ENCODE results near the gene TXNRD2. TPM values are rescaled to one million over a fixed set of nuclear protein-coding genes. Genes with fewer than 3 reads are reported as not detected.

Gene TXNRD2
- total RNA-seq, 4 donors from 2014 or later = 12.1 to 28.9 (median 21.6) TPM

DNA sequence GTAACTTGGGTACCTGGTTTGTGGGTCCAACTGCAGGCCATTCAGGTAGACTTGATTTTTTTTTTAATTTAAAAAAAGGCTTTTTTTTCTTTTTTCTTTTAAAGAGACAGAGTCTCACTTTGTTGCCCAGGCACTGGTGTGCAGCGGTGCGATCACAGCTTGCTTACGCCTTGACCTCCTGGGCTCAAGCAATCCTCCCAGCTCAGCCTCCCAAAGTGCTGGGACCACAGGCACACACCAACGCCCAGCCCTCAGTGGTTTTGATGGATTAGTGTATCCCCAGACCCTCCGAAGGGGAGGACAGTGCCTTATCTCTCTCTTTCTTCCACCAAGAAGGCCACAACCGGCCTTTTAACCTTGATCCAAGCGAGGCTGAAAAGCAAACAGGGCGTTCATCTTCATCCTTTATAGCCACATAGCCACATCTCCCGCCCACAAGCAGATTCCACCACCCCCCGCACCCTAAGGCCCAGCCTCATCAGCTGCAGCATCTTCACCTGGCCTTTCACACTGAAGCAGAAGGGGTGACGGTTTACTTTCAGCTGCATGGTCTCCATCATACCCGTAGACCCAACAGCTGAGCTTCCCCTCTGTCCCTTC, 17.6 kb downstream of the TXNRD2 start:
- no peak overlapping the region for H3K4me3 ChIP-seq
- no peaks in the 10 kb centered on the region for H3K36me3 ChIP-seq
- no peak for DNase-seq
- WGBS, 2 donors (ENCODE audit: low coverage in 1 of 2) = 87 to 100% methylated on average over 2 to 12 of the region's 12 CpGs
- intact Hi-C loops (cut with DNase I; ENCODE audit: low total_unique reads) (no loop called here), in situ Hi-C loops (cut with MboI; ENCODE audit: low pct_ligation_motif_present in 1 of 4, low pct_unique_long_range_greater_than_20kb in 1 of 4, low sequenced_read_pairs in 3 of 4) (no loop called here)
- no peaks in the 10 kb centered on the region for H3K9me3 ChIP-seq
- no peaks in the 10 kb centered on the region for H3K27me3 ChIP-seq
- no peaks in the 10 kb centered on the region for H3K4me1 ChIP-seq
- TF ChIP-seq, protein P1, sequence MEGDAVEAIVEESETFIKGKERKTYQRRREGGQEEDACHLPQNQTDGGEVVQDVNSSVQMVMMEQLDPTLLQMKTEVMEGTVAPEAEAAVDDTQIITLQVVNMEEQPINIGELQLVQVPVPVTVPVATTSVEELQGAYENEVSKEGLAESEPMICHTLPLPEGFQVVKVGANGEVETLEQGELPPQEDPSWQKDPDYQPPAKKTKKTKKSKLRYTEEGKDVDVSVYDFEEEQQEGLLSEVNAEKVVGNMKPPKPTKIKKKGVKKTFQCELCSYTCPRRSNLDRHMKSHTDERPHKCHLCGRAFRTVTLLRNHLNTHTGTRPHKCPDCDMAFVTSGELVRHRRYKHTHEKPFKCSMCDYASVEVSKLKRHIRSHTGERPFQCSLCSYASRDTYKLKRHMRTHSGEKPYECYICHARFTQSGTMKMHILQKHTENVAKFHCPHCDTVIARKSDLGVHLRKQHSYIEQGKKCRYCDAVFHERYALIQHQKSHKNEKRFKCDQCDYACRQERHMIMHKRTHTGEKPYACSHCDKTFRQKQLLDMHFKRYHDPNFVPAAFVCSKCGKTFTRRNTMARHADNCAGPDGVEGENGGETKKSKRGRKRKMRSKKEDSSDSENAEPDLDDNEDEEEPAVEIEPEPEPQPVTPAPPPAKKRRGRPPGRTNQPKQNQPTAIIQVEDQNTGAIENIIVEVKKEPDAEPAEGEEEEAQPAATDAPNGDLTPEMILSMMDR (IDR thresholded peaks at IDR 0.05) = no peak
- no peak overlapping the region for H3K27ac ChIP-seq

DNA sequence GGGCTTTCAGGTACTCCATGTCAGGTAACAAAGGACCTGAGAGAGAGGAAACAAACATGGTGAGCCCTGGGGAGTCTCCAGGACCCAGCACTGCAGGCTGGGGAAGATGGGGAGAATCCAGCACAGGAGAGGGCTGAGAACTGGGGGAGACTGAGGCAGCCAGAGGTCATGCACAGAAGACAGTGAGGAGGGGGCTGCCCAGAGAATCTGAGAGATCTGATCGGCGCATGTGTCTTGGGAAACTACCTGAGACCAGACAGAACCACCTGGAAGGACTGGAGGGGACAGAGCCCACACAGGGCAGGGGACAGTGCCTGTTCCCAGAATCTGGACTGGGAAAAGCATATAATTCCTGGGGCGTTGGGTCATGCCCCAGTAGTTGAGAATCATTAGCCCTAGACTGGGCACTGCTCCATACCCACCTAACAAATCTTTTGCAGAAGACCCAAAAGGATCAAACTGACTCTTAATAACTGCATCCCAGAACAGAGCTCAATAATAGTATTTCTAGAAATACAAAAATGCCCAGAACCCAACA, 20.0 kb downstream of the TXNRD2 start:
- H3K4me3 ChIP-seq = no peak overlapping the region
- H3K4me1 ChIP-seq = no peaks in the 10 kb centered on the region
- H3K9me3 ChIP-seq = no peaks in the 10 kb centered on the region
- no peak overlapping the region for H3K27ac ChIP-seq
- in situ Hi-C loops (cut with MboI; ENCODE audit: low pct_ligation_motif_present in 1 of 4, low pct_unique_long_range_greater_than_20kb in 1 of 4, low sequenced_read_pairs in 3 of 4) = no loop called here
- DNase-seq = no peak
- TF ChIP-seq POLR2A (IDR thresholded peaks at IDR 0.05) (no peak), POLR2AphosphoS5 (IDR thresholded peaks at IDR 0.05) (no peak), EP300 (IDR thresholded peaks at IDR 0.05; ENCODE audit: low read depth) (no peak)
- TF ChIP-seq, protein P1 (IDR thresholded peaks at IDR 0.05) = no peak
- H3K36me3 ChIP-seq = peaks cover 0 to 12% (median 0%) of the 10 kb centered on the region in 4 donors
- intact Hi-C loops (cut with DNase I; ENCODE audit: low total_unique reads) = no loop called here
- WGBS, 2 donors (ENCODE audit: low coverage in 1 of 2) = 0 to 92% methylated on average over 1 to 3 of the region's 3 CpGs
- no peaks in the 10 kb centered on the region for H3K27me3 ChIP-seq

DNA sequence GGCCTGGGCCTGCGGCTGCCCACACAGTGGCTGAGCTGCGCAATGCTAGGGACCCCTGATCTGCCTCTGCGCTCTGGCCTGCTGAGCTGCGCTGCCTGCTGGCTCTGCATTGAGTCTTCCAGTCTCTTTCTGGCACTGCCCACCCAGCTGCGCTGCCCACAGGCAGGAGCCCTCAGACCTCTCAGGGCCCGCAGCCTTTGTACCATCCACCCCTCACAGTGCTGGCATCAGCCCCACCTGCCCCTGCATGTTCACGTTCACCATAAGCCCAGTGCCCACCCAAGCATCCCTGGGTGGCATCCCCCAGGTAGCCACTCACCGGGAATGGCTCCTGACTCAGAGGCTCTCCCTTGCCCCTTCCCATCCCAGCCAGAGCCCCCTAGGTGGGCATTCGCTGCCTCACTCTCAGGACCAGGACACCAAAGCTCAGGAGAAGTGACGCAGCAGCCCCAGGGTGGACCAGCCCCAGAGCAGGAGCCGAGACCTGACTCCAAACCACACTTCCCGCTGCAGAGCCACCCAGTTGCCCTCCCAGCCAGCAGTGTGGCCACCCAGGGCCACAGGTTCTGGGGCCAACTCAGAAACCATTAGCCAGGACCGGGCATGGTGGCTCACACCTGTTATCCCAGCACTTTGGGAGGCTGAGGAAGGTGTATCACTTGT, 21.8 kb downstream of the TXNRD2 start:
- TF ChIP-seq EP300 (IDR thresholded peaks at IDR 0.05; ENCODE audit: low read depth) = no peak
- Histone ChIP-seq H3K36me3 (peaks cover 0 to 24% (median 6%) of the 10 kb centered on the region in 4 donors), H3K27ac (no peak overlapping the region), H3K4me3 (no peak overlapping the region), H3K4me1 (no peaks in the 10 kb centered on the region), H3K27me3 (no peaks in the 10 kb centered on the region), H3K9me3 (no peaks in the 10 kb centered on the region)
- DNase-seq = no peak
- in situ Hi-C loops (cut with MboI; ENCODE audit: low pct_ligation_motif_present in 1 of 4, low pct_unique_long_range_greater_than_20kb in 1 of 4, low sequenced_read_pairs in 3 of 4) (no loop called here), intact Hi-C loops (cut with DNase I; ENCODE audit: low total_unique reads) (no loop called here)
- WGBS, 2 donors (ENCODE audit: low coverage in 1 of 2) = 97% methylated on average over 13 of the region's 13 CpGs; no CpG with 5 or more reads in 1 of the 2 donors

DNA sequence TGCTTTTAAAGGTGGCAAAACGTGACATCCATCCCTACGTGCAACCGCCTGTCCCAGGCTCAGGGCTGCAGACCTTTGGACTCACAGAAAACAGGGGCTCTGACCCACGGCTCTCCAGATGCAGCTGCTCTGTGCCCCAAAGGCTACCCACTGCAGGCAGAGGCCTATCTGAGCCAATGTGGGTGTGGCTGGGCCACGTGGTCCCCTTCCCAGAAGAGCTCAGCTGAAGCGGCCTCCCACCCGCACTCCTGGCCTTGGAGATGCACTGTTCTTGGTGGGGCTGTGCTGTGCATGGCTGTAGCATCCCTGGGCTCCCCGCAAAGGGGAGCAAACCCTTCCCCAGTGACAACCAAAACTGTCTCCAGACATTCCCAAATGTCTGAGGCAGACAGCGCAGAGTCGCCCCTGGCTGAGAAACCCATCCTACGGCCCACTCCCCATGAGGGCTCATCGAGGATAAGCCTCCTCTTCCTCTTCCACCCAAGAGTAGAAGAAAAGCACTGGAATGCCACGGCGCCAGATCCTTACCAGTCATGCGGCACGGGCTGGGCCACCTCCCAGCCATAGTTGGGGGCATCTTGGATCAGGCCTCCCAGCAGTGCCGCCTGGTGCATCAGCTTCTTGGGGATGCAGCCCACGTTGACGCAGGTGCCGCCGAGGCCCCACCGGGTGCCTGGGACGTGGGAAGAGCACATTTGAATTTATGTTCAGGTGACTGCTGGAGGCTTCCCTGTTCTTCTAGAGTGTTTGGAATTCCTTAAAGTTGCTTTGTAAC, 23.1 kb downstream of the TXNRD2 start:
- no peak for DNase-seq
- intact Hi-C loops (cut with DNase I; ENCODE audit: low total_unique reads) = no loop called here
- H3K9me3 ChIP-seq = no peaks in the 10 kb centered on the region
- no peaks in the 10 kb centered on the region for H3K27me3 ChIP-seq
- WGBS, 2 donors (ENCODE audit: low coverage in 1 of 2) = 80% methylated on average over 21 of the region's 23 CpGs; no CpG with 5 or more reads in 1 of the 2 donors
- no peak for TF ChIP-seq POLR2A (IDR thresholded peaks at IDR 0.05)
- TF ChIP-seq EP300 (IDR thresholded peaks at IDR 0.05; ENCODE audit: low read depth) = no peak
- TF ChIP-seq POLR2AphosphoS5 (IDR thresholded peaks at IDR 0.05) = no peak
- TF ChIP-seq, protein P1 (IDR thresholded peaks at IDR 0.05) = no peak
- H3K36me3 ChIP-seq = peaks cover 0 to 35% (median 10%) of the 10 kb centered on the region in 4 donors
- in situ Hi-C loops (cut with MboI; ENCODE audit: low pct_ligation_motif_present in 1 of 4, low pct_unique_long_range_greater_than_20kb in 1 of 4, low sequenced_read_pairs in 3 of 4) = no loop called here
- H3K4me1 ChIP-seq = no peaks in the 10 kb centered on the region
- H3K4me3 ChIP-seq = no peak overlapping the region
- no peak overlapping the region for H3K27ac ChIP-seq
